NCI-H2107 treated with DMSO at 0.1 percent for 48 hours (cell line): Measurements from ENCODE around the gene TUBB3.
"Not testable (repeated sequence)": the region's sequence is repeated elsewhere in the genome, so short reads cannot be mapped to it uniquely, and the experiment has no call there.

ENCODE experiments used
- DNase-seq: peaks from one replicate; lab custom pipeline; 2025; ENCODE audit not compliant: unreplicated experiment; lab: John Stamatoyannopoulos, UW

TUBB3 gene

DNA sequence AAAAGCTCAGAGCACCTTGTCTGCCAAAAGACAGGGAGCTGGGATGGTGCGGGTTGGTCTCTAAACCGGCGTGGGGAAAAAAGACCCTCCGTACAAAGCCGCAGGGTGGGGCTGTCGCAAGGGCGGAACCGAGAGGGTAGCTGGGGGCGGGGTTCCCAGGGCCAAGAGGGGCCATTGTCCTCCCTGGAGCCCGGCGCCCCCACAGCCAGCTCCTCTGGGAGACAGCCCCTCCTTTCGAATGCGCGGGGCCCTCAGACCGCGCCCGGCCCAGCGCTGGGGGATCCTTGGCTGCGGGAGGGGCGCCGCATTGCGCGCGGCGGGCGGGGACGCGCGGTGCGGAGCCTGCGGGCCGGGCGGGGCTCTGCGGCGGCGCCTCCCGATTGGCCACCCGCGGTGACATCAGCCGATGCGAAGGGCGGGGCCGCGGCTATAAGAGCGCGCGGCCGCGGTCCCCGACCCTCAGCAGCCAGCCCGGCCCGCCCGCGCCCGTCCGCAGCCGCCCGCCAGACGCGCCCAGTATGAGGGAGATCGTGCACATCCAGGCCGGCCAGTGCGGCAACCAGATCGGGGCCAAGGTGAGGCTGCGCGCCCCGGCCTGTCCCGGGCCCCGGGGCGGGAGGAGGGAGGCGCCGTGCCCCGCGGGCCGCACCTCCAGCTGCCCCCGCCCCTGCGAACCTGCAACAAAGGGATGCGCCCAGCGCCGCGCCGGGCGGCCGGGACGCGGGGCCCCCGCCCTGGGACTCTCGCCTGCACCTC, at the start of gene TUBB3:
TSS of gene TUBB3 (plus strand) at position 459 of the 756 bp plus-strand sequence. CDS start at position 519, 60 bp downstream.
- peak; percentile 48 for DNase-seq

DNA sequence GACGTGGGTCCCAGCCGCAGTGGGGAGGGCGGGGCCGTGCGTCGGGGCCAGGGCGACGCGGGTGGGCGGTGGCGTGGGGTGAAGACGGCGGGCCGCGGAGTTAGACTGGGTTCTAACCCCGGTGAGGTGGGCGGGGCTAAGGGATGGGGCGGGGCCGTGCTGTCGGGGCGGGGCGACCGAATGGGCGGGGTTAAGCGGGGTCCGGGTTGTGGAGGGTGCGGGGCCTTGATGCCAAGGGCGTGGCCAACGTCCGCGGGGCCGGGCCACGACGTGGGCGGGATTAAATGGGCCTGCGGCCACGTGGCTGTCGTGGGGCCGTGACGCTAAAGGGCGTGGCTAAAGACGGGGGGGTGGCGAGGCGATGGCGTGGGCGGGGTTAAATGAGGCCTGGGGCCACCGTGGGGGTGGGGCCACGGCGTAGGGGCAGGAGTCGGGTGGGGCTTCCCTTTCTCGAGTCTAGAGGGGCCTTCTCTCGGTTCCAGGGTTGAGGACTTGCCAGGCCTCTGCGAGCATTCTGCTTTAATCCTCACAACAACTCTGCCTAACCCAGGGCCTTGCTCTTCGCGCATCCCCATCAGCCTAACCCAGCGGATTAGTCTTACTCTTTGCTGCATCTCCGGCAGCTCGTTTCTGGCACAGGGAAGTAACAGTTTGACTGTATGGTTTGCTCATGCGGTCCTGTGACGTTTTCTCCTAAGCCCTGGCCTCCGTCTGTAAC, 49.0 kb upstream of the TUBB3 start:
- peak; percentile 33 for DNase-seq

DNA sequence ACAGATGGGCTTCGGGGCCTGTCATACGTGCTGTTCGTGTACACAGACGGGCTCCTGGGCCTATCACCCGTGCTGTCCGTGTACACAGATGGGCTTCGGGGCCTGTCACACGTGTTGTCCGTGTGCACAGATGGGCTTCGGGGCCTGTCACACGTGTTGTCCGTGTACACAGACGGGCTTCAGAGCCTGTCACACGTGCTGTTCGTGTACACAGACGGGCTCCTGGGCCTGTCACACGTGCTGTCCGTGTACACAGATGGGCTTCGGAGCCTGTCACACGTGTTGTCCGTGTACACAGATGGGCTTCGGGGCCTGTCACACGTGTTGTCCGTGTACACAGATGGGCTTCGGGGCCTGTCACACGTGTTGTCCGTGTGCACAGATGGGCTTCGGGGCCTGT, 44.0 kb upstream of the TUBB3 start:
- DNase-seq, result not testable (repeated sequence)

DNA sequence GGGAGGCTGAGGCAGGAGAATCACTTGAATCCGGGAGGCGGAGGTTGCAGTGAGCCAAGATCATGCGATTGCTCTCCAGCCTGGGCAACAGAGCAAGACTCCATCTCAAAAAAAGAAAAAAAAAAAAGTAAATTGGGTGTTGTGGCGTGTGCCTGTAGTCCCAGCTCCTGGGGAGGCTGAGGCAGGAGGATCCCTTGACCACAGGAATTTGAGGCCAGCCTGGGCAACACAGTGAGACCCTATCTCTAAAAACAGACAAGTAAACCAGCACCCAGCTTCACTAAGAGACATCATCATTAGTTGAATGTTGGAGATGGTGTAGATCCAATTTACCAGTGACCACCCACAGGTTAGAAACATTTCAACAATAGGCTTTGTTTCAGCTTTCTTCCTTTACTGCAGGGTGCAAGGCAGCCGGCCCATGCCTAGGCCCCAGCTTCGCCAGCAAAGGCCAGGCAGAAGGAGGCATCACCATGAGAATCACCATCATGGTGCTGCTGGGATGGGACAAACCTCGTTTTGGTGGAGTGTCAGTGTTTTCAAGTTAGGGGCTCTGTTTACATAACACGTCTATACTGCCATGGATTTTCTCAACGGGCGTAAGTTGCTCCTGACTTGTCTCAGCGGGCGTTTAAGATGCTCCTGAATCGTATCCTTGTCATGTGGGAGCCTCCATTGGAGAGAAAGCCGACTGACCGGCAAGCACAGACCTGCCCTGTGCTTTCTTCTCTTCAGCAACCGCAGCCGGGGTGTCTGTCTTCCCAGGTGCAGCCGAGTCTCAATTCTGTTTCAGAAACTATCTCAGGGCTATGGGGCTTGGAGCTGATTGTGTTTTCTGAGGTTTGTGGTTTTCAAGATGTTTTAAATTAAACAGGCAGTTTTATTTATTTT, 42.4 kb upstream of the TUBB3 start:
- DNase-seq, result peak; percentile 88

DNA sequence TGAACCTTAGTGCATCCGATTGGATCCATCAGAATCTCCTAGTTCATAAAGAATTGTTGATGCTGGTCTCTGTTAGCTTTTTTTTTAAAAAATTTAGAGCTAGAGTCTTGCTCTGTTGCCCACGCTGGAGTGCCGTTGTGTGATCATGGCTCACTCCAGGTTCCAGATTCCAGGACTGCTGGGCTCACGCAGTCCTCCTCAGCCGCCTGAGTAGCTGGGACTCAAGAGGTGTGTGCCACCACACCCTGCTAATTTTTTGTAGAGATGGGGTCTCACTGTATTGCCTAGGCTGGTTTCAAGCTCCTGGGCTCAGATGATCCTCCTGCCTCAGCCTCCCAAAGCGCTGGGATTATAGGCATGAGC, 41.8 kb upstream of the TUBB3 start:
- DNase-seq, result no peak

DNA sequence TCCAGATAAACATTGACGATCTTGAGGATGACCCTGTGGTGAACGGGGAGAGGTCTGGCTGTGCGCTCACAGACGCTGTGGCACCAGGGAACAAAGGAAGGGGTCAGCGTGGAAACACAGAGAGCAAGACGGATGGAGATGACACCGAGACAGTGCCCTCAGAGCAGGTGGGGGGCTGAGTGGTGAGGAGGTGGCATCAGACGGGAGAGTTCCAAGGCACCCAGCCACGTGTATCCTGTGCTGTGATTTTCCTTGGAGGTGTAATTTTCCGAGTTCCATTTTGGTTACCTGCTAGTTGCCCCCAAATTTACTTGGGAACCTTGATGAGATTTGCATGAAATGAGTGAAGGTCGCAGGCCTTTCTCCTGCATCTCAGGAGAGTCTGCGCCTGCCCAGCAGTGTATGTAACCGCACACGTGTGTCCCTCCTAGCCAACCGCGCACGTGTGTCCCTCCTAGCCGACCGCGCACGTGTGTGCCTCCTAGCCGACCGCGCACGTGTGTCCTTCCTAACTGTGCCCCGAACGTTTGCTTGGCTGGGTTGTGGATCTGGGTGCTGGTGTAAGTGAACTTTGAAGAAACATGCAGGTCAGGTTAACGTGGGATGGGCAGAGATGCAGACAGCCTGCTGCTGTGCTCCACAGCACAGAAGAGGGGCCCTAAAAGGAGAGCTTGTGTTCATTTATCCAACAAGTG, 39.6 kb upstream of the TUBB3 start:
- DNase-seq, result no peak

DNA sequence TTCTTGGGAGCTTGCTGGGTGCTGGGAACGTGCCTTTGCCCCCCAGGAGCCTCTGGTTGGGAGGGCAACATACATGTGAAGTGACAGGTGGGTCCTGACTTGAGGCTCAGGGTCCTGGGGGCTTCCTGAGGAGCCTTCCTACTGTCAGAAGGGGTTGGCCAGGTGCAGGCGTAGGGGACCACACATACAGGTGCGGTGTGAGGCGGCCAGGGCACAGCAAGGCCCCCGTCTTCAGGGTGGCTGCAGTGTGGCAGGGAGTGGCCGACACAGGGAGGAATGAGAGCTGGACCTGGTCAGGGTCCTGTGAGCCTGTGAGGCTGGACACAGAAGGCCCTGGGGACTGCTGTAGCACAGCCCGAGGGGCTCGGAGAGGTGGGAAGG, 39.1 kb upstream of the TUBB3 start:
- no peak for DNase-seq

DNA sequence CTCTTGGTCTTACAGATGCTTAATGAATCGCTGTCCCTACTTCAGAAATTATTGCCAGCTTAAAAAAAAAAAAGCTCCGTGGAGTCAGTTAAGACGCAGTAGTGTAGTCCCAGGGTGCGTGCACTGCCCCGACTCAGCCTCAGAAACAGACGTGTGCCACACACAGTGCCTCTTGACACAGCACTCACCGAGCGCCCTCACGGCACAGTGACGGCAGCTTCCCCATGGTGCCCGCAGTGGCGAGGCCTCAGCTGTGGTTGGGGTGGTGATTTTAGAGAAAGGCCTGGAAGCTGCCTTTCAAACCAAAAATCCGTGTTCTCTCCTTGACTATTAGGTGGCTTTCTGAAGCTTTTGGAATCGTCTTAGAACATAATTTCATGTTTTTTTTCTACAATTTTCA, 35.9 kb upstream of the TUBB3 start:
- DNase-seq, result no peak

DNA sequence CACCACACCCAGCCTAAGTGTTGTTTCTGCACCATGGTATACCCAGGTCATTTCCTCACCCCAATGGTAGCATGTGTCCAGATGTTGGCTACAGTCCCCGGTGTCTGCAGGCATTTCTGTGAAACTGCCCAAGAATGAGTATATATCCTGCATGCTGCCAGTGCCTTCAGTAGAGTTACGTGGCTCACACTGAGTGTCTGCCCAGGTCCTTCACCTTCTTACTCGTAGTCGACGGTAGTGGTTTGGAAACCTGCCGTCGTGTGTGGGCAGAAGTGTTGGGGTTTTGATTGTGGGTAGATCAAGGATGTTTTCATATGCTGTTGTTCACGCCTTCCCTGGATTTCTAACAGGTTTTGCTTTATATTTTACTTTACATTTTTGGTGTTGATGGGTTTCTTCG, 32.9 kb upstream of the TUBB3 start:
- no peak for DNase-seq

DNA sequence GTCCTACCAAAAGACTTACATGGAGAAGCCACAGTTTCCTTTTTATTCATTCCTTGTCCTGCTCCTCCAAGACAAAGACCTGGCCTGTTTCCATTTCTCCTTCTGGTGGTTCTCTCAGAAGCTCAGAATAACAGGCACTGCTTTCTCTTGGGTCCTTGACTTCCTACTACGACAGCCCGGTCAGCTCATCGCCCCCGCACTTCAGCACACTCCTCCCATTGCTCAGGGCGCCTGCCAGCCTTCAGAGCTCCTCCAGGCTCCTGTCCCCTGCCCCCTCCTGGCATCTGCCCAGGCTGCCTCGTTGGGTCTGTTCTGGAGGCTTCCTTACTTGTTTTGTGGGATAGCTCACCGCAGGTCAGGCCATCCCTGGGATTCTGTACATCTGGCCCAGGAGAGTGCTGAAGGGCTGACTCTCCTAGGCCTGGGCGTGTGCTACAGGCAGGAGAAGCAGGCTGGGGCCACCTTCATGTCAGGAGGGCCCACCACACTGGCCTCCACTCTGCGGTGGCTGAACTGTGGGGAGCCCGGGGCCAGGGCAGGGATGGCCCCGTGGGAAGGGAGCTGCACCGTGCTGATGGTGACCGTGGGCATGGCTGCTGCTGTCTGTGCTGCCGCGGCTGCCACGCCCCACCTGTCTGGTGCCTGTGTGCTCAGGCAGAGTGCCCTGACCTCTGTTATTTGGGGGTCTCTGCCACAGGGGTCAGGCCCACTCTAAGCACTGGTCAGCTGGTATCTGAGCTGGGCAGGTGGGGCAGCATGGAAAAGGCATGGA, 32.1 kb upstream of the TUBB3 start:
- DNase-seq, result no peak

DNA sequence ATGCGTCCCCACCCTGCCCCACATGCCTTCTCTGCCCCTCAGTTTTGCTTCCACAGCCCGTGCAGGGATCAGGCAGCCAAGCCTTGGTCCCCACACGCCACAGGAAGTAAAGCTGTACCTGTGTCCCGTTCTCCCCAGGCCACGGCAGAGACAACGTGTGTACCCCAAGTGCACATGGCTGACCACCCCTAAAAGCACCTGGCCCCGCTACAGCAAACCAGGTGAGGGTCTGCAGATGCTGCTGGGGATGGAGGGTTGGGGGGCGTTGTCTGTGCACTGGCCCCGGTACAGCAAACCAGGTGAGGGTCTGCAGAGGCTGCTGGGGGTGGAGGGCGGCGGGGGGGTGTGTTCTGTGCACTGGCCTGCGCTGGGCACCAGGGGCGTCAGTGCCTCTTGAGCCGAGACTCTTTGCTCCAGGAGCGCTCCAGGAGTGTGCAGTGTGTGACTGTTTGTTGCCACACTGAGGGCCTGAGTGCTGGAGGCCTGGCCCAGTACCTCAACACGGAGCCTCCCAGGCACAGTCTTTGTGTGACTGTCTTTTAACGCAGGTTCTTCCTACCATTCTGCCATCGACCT, 31.0 kb upstream of the TUBB3 start:
- no peak for DNase-seq

DNA sequence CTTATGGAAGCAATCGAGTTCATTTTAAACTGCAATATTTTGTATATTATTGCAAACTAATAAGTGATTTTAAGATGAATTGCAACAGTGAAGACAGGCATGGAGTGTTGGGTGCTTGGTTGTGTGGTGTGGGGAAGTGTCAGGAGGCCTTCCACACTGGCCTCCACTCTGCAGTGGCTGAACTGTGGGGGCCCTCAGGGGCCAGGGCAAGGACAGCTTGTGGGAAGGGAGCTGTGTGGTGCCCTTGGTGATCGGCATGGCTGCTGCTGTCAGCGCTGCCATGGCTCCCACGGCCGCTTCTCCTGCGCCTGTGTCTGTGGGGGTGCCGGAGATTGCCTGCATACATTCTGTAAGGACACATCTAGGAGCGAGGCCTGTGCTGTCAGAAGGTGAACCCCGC, 30.5 kb upstream of the TUBB3 start:
- no peak for DNase-seq

DNA sequence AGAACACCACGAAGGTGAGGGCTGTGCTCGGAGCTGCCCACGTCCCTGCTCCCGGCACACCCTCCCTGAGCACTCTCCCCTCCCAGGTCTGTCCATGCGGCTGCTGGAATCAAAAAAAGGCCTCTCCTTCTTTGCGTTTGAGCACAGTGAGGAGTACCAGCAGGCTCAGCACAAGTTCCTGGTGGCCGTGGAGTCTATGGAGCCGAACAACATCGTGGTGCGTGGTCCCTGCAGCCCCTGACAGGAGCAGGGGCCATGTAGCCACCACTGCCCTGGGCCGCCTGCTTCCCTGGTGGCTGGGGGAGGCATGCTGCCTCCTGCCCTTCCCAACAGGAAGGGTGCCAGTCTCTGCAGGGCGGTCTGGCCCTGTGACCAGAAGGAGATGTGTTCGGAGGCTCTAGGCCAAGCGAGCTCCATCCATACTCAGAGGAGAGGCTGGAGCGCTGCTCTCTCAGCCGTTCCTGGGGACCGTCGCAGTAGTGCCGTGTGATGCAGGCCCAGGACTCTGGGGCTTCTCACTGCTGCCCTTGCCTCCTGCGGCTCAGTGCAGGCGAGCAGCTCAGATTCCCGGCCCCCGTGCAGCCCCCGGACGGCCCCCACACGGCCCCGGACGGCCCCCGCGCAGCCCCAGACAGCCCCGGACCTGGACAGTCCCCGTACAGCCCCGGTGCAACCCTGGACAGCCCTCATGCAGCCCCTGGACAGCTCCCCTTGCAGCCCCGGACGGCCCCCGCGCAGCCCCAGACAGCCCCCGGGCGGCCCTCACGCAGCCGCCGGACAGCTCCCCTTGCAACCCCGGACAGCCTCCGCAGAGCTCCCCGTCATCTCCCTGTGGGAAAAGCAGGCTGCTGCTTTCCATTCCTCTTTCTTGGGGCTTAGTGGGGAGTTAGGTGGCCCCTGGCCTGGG, 29.2 kb upstream of the TUBB3 start:
- no peak for DNase-seq

DNA sequence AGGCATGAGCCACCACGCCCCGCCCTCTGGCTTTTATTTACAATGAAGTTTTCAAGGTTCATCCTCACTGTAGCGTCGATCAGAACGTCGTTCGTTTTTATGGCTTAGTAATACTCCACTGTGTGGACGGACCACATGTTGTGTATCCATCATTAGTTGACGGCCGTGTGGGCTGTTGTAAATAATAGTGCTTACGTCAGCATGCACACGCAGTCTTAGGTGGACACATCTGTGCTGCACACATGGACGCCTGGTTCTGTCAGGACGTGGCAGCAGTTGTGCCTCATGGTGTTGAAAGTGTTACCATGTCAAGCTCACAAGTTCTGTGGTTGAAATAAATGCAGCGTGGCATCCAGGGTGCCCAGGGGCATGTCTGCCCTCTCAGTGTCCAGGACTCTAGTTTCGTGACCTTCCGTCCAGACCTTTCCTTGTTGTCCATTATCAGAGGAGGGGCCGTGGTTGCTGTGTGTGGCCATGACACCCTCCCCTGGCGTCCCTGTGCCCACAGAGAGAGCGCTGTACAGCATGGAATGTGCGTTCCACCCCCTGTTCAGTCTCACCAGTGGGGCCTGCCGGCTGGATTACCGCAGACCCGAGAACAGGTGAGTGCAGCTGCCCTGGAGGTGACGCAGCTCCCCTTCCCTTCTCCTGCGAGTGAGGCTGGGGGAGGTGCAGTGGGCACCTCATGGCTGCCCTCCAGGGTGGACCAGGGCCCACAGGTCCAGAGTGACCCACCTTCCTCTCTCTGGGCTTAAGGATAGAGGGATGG, 27.5 kb upstream of the TUBB3 start:
- no peak for DNase-seq

DNA sequence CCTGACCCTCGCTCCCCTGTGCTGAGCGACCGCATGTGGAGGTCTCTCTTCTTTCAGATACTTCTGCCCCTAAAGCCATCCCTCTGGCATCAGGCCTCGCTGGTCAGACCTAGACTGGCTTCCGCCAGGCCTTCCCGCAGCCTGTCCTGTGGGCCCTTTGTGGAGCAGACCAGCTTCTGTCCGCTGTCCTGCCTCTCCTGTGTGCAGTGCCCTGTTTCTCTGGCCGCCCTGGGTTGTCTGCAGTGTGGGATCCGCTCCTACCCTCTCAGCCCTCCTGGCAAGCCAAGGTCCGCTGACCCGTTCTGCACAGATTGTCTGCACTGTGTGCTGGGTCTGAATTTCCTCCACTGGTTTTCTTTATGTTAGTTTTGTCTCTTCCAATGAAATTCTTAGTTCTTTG, 25.9 kb upstream of the TUBB3 start:
- no peak for DNase-seq

DNA sequence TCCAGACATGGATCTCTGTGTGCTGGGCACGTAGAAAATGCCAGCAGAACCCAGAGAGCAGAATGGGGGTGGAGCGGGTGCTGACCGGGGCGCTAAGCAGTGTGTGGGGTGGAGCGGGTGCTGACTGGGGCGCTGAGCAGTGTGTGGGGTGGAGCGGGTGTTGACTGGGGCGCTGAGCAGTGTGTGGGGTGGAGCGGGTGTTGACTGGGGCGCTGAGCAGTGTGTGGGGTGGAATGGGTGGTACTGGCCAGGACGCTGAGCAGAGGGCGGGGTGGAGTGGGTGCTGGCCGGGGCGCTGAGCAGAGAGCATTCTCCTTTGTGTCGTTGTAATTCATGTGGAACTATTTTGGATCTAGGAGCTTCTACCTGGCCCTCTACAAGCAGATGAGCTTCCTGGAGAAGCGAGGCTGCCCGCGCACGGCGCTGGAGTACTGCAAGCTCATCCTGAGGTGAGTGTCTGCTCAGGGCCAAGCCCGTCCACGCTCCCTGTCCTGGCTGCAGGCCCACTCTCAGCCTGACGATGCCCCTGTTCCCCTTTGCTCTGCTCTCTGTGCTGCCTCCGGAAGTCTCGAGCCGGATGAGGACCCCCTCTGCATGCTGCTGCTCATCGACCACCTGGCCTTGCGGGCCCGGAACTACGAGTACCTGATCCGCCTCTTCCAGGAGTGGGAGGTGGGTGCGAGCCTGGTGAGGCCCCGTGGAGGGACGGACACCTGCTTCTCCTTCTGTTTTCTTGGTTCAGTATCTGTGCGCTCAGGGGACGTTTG, 24.8 kb upstream of the TUBB3 start:
- DNase-seq, result no peak

DNA sequence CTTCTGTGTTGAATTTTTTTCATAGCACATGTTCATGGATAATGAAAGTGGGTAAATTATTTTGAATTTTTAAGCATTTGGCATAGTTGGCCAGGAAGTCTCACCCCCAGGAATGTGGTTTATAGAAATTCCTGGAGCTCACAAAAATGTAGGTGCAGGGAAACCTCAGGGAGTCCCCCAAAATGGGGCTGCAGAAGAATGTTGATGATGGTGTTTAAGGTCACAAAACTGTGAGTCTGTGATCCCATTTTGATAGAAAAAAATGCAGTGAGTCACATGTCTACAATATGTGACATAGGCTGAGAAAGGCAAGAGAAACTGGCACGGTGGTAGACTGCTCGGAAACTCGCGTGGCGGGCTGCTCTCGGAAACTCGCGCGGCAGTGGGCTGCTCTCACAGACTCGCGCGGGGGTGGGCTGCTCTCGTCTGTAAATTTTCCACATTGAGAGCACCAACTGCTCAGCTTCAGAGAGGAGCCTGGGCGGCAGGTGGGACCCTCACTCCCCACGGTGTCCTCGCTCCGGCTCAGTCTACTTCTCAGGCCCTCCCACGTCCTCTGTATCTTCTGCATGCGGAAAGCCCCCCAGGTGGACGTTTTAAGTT, 23.2 kb upstream of the TUBB3 start:
- DNase-seq, result no peak
